CD14-positive monocyte (primary cell): Measurements from ENCODE around the gene CCDC102B. TPM values are rescaled to one million over a fixed set of nuclear protein-coding genes. Genes with fewer than 3 reads are reported as not detected.

ENCODE experiments used
- DNase-seq, 3 donors: peaks; one replicate each; pipeline ENCODE4 v3.0.0-alpha.2; 2011 to 2022
- H2AFZ ChIP-seq: 2 replicates; pipeline ENCODE4 v1.6.0; 2012; ENCODE audit warnings: mild to moderate bottlenecking, low read depth, low read length, inconsistent platforms; ENCODE audit not compliant: insufficient read depth, poor library complexity, severe bottlenecking
- H3K27ac ChIP-seq, 2 donors: 1 replicate in 1 of 2; 2 replicates in 1 of 2; pipeline ENCODE4 v1.5.1; 2012 to 2013; ENCODE audit warnings: low read length in 2 of 2, control low read depth in 1 of 2, inconsistent platforms in 1 of 2, low read depth in 1 of 2, mild to moderate bottlenecking in 1 of 2
- H3K27me3 ChIP-seq, 2 donors: one replicate each; pipeline versions ENCODE4 v1.6.0 to v1.6.1; 2011 to 2013; ENCODE audit warnings: low read length in 2 of 2; ENCODE audit not compliant: control insufficient read depth in 2 of 2, insufficient read depth in 2 of 2
- H3K36me3 ChIP-seq, 2 donors: replicated peaks in 1 of 2; 1 replicate in 1 of 2; 2 replicates in 1 of 2; pipeline versions ENCODE4 v1.5.1 to v1.6.1; 2012 to 2013; ENCODE audit warnings: low read length in 2 of 2, control low read depth in 1 of 2, inconsistent platforms in 1 of 2, mild to moderate bottlenecking in 1 of 2; ENCODE audit not compliant: insufficient read depth in 2 of 2, control insufficient read depth in 1 of 2
- H3K4me1 ChIP-seq, 2 donors: 1 replicate in 1 of 2; 2 replicates in 1 of 2; pipeline versions ENCODE4 v1.5.1 to v1.6.1; 2012 to 2013; ENCODE audit warnings: low read length in 2 of 2, control low read depth in 1 of 2, inconsistent platforms in 1 of 2, mild to moderate bottlenecking in 1 of 2, moderate library complexity in 1 of 2; ENCODE audit not compliant: insufficient read depth in 2 of 2, control insufficient read depth in 1 of 2
- H3K4me2 ChIP-seq: replicated peaks from 2 replicates; pipeline ENCODE3; 2012; ENCODE audit warnings: low read length, moderate library complexity, mild to moderate bottlenecking; ENCODE audit not compliant: poor library complexity, severe bottlenecking; ENCODE audit errors: extremely low read depth
- H3K4me3 ChIP-seq, 3 experiments: fragments of 200-600 bp in 1 of 3; sonication (generic) in 1 of 3; replicated peaks in 1 of 3; 1 replicate in 2 of 3; 2 replicates in 1 of 3; pipeline ENCODE4 v1.5.1; 2011 to 2013; ENCODE audit warnings: low read length in 3 of 3, mild to moderate bottlenecking in 3 of 3, control low read depth in 2 of 3, low read depth in 2 of 3, inconsistent platforms in 1 of 3, moderate library complexity in 1 of 3
- H3K79me2 ChIP-seq: 2 replicates; pipeline ENCODE4 v1.6.0; 2012; ENCODE audit warnings: mild to moderate bottlenecking, control low read depth, inconsistent platforms, low read length, moderate library complexity; ENCODE audit not compliant: insufficient read depth
- H3K9ac ChIP-seq: 2 replicates; pipeline ENCODE4 v1.6.0; 2017; ENCODE audit warnings: low read length, mild to moderate bottlenecking; ENCODE audit not compliant: insufficient read depth, poor library complexity, severe bottlenecking
- H3K9me3 ChIP-seq, 2 donors: replicated peaks in 1 of 2; 1 replicate in 1 of 2; 2 replicates in 1 of 2; pipeline versions ENCODE4 v1.5.1 to v1.6.1; 2012 to 2013; ENCODE audit warnings: low read length in 2 of 2, control low read depth in 1 of 2; ENCODE audit not compliant: control insufficient read depth in 1 of 2, insufficient read depth in 1 of 2
- H4K20me1 ChIP-seq: 2 replicates; pipeline ENCODE4 v1.6.0; 2012; ENCODE audit warnings: mild to moderate bottlenecking, low read length, control low read depth, moderate library complexity; ENCODE audit not compliant: insufficient read depth
- H3K27ac Mint-ChIP-seq, 7 donors: one replicate each; pipeline ENCODE4 v1.8.0; 2020; ENCODE audit warnings: mild to moderate bottlenecking in 7 of 7, mixed read lengths in 7 of 7, moderate library complexity in 6 of 7, inconsistent platforms in 2 of 7
- H3K27me3 Mint-ChIP-seq, 3 donors: one replicate each; pipeline ENCODE4 v1.8.0; 2021 to 2022; ENCODE audit warnings: low read depth in 3 of 3, mild to moderate bottlenecking in 3 of 3, mixed read lengths in 3 of 3, moderate library complexity in 3 of 3, inconsistent platforms in 1 of 3
- H3K36me3 Mint-ChIP-seq, 2 donors: one replicate each; pipeline ENCODE4 v1.8.0; 2020; ENCODE audit warnings: mixed read lengths in 2 of 2, inconsistent platforms in 1 of 2, mild to moderate bottlenecking in 1 of 2
- H3K4me1 Mint-ChIP-seq: one replicate; pipeline ENCODE4 v1.8.0; 2020; ENCODE audit warnings: mild to moderate bottlenecking, mixed read lengths
- H3K4me3 Mint-ChIP-seq, 2 donors: one replicate each; pipeline ENCODE4 v1.8.0; 2020; ENCODE audit warnings: mild to moderate bottlenecking in 2 of 2, mixed read lengths in 2 of 2, moderate library complexity in 1 of 2
- H3K9me3 Mint-ChIP-seq, 7 donors: one replicate each; pipeline ENCODE4 v1.8.0; 2020 to 2022; ENCODE audit warnings: mixed read lengths in 7 of 7, mild to moderate bottlenecking in 6 of 7, moderate library complexity in 6 of 7, inconsistent platforms in 2 of 7
- WGBS: methylation state at CpG from one replicate; pipeline ENCODE4 v1.1.5; 2013; ENCODE audit warnings: missing lambda C conversion rate; ENCODE audit not compliant: insufficient coverage; 5-methylcytosine and 5-hydroxymethylcytosine counted together
- intact Hi-C, 2 donors: fragments of 100-400 bp; cut with micrococcal nuclease; formaldehyde crosslinking; loops; one replicate each; pipeline versions ENCODE4 v1.15.0 to v1.15.1; 2023
- polyA plus RNA-seq, 3 donors: library from polyadenylated mRNA; depleted of rRNA in 1 of 3; unstranded in 2 of 3; stranded (reverse) in 1 of 3; fragments of 300-500 nt in 2 of 3; fragments of >200 nt in 1 of 3; fragmentation: Illumina TruSeq in 2 of 3; gene quantifications; 1 replicate in 2 of 3; 2 replicates in 1 of 3; pipeline ENCODE4 v1.2.3, GENCODE V29; 2012 to 2021
- small RNA-seq: library from RNA; depleted of rRNA; stranded (forward); fragments of <200 nt; gene quantifications from one replicate; pipeline ENCODE3, GENCODE V24; 2012; ENCODE audit warnings: low read depth; ENCODE audit not compliant: insufficient read length
- TF ChIP-seq, protein P1 (sequence below): fragments of 200-600 bp; IDR thresholded peaks from one replicate; pipeline ENCODE4 v1.8.0; 2022; ENCODE audit warnings: antibody characterized with exemption, mild to moderate bottlenecking

CCDC102B gene
- polyA plus RNA-seq, 3 donors = 0.34 to 1.4 TPM; not detected in 1

DNA sequence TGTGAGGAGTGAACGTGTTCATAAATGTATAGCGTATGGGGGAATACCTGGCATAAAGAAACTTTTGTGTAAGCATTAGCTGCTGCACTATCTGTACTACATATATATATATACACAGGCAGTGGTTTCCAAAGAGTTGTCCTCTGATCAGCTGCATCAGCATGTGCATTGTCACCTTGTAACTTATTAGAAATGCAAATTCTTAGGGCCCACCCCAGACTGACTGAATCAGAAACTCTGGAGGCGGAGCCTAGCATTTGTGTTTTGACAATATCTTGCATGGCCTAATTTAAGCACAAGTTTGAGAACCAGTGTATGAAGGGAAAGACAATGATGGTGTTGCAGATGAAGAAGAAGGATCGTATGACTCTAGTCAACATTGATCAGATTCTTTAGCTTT is 299.5 kb downstream of the CCDC102B start:
- intact Hi-C loops = no loop called here
- no peak for DNase-seq
- H3K9ac ChIP-seq = no peak overlapping the region
- no peaks in the 10 kb centered on the region for H3K4me1 Mint-ChIP-seq
- no peaks in the 10 kb centered on the region for H3K27me3 ChIP-seq
- 100% methylated on average over 2 of the region's 4 CpGs for WGBS
- TF ChIP-seq, protein P1, sequence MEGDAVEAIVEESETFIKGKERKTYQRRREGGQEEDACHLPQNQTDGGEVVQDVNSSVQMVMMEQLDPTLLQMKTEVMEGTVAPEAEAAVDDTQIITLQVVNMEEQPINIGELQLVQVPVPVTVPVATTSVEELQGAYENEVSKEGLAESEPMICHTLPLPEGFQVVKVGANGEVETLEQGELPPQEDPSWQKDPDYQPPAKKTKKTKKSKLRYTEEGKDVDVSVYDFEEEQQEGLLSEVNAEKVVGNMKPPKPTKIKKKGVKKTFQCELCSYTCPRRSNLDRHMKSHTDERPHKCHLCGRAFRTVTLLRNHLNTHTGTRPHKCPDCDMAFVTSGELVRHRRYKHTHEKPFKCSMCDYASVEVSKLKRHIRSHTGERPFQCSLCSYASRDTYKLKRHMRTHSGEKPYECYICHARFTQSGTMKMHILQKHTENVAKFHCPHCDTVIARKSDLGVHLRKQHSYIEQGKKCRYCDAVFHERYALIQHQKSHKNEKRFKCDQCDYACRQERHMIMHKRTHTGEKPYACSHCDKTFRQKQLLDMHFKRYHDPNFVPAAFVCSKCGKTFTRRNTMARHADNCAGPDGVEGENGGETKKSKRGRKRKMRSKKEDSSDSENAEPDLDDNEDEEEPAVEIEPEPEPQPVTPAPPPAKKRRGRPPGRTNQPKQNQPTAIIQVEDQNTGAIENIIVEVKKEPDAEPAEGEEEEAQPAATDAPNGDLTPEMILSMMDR = no peak
- H3K4me1 ChIP-seq = no peaks in the 10 kb centered on the region
- H3K27ac ChIP-seq = no peak overlapping the region
- peaks cover 0 to 2% (median 0%) of the 10 kb centered on the region in 3 donors for H3K27me3 Mint-ChIP-seq
- H2AFZ ChIP-seq = no peak overlapping the region
- H3K36me3 Mint-ChIP-seq = no peaks in the 10 kb centered on the region
- no peak overlapping the region for H3K4me3 ChIP-seq
- H3K79me2 ChIP-seq = no peaks in the 10 kb centered on the region
- H4K20me1 ChIP-seq = no peaks in the 10 kb centered on the region
- H3K9me3 ChIP-seq = peaks cover 0 to 5% of the 10 kb centered on the region in 2 donors
- peaks cover 0 to 12% (median 3%) of the 10 kb centered on the region in 7 donors for H3K9me3 Mint-ChIP-seq
- no peak overlapping the region for H3K27ac Mint-ChIP-seq
- no peak overlapping the region for H3K4me3 Mint-ChIP-seq
- H3K4me2 ChIP-seq = no peak overlapping the region
- H3K36me3 ChIP-seq = no peaks in the 10 kb centered on the region

DNA sequence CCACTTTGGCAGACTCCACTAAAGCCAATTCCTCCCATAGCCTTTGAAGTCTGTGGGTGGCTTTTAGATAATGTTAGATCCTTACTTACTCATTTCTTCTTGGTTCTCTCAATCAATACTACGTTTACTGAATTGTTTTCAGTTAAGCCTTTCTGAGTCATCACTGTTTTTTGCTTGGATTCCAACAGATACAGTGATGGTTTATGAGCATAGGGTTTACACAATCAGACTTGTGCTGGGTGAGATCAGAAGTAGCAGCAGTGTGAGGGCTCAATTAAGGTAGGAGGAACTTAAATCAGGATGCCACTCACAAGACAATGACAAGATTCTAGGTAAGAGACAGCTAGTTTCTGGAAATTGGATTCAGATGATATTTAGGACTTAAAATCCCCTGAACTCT is 305.1 kb downstream of the CCDC102B start:
- intact Hi-C loops = no loop called here
- Mint-ChIP-seq H3K27ac (no peak overlapping the region), H3K9me3 (peaks cover 0 to 11% (median 4%) of the 10 kb centered on the region in 7 donors), H3K4me1 (no peaks in the 10 kb centered on the region), H3K27me3 (peaks cover 0 to 2% (median 0%) of the 10 kb centered on the region in 3 donors), H3K36me3 (no peaks in the 10 kb centered on the region), H3K4me3 (no peak overlapping the region)
- Histone ChIP-seq H3K4me2 (no peak overlapping the region), H3K27ac (no peak overlapping the region), H3K9me3 (peaks cover 5 to 11% of the 10 kb centered on the region in 2 donors), H3K4me3 (no peak overlapping the region), H3K4me1 (no peaks in the 10 kb centered on the region), H2AFZ (no peak overlapping the region), H3K79me2 (no peaks in the 10 kb centered on the region), H3K9ac (no peak overlapping the region), H3K36me3 (no peaks in the 10 kb centered on the region), H4K20me1 (no peaks in the 10 kb centered on the region), H3K27me3 (no peaks in the 10 kb centered on the region)
- no peak for DNase-seq
- TF ChIP-seq, protein P1 = no peak
- no CpG with 5 or more reads among the region's 1 CpG for whole genome bisulfite sequencing

Small RNA genes lying within 50 kb of the gene (small RNA-seq; reads per million reads assigned to genes)
- 0.71 reads per million for gene RNU6-39P

Other genes starting within 250 kb of the CCDC102B start
- gene TMX3, start 83.0 kb upstream of the CCDC102B start, polyA plus RNA-seq = 10 to 100 TPM; 13.7 to 37.7 (median 16.5) TPM